Erythroblast (primary cell): Measurements from ENCODE around the gene TUBB.
"Not testable (repeated sequence)": the region's sequence is repeated elsewhere in the genome, so short reads cannot be mapped to it uniquely, and the experiment has no call there.

Source experiments
- GATA1 ChIP-seq: IDR thresholded peaks from 2 replicates; pipeline ENCODE4 v1.6.1; 2011; ENCODE audit warnings: low read depth, mild to moderate bottlenecking, control low read depth, low read length, moderate library complexity
- POLR2A ChIP-seq: IDR thresholded peaks from 2 replicates; pipeline ENCODE4 v1.6.1; 2011; ENCODE audit warnings: mild to moderate bottlenecking, low read length

DNA sequence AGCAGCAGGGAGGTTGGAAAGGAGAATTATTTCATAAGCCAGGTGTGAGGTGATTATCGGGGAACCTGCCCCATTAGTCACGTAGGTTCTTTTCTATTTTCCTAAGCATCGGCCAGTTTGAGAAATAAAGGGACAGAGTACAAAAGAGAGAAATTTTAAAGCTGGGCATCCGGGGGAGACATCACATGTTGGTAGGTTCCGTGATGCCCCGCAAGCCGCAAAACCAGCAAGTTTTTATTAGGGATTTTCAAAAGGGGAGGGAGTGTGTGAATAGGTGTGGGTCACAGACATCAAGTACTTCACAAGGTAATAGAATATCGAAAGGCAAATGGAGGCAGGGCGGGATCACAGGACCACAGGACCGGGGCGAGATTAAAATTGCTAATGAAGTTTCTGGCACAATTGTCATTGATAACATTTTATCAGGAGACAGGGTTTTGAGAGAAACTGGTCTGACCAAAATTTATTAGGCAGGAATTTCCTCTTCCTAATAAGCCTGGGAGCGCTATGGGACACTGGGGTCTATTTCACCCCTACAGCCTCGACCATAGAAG is 44.4 kb downstream of the TUBB start:
- not testable (repeated sequence) for TF ChIP-seq POLR2A, GATA1
